CD4-positive, alpha-beta T cell treated with Interleukin-1 beta for 1 hour (primary cell): ENCODE data around the gene AGA.
A peak's percentile ranks its signal among the peaks of the same experiment; 100 is the strongest.

Source experiments
- DNase-seq, 2 donors: peaks; one replicate each; pipeline ENCODE4 v3.0.0-alpha.2; 2020 to 2022

AGA gene

GRCh38 chr4:177441803-177442622, at the start of gene AGA:
Gene AGA (minus strand): TSS chr4:177442437. CDS start chr4:177442375, 62 bp downstream.
- DNase-seq: peak; percentile 94

- DNase-seq: no peak
These were observed 49.8 kb upstream of the AGA start for GRCh38 chr4:177492022-177492421.

GRCh38 chr4:177490769-177491168, 48.5 kb upstream of the AGA start:
- DNase-seq: no peak

- DNase-seq: no peak
These were observed 47.4 kb upstream of the AGA start for GRCh38 chr4:177489471-177490246.

- DNase-seq: no peak
These were observed 45.7 kb upstream of the AGA start for GRCh38 chr4:177487977-177488376.

DNA sequence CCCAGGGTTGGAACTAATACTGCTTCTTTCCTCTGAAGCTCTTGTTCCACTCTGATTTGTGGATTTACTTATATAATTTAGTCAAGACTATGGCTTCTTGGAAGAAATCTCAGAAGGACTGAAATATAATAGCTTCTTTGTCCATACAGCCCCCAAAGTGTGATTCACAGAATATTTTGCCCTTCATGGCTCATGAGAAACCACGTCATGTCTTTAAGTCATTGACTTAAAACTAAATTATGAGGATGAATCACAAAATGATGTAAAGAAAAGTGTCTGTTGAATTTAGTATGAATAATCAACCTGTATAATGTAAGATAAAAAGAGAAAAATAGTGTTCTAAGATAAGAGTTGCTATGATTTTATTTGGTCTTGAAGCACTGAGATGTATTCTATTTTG, 43.3 kb upstream of the AGA start:
- DNase-seq: no peak

DNA sequence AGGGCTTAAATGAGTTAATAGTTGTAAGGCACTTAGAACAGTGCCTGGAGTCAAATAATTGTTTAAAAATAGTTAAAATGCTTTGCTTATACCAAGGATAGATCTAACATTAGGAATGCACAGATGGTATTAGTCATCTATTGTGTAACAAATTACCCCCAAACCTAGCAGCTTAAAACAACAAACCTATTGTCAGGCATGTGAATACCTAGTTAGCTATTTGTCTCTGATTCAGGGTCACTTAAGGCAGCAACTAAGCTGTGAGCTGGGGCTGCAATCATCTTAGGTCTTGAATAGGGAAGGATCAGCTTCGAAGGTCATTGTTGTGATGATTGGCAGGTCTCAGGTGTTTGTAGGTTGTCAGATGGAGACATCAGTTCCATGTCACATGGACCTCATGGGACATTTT, 42.4 kb upstream of the AGA start:
- no peak for DNase-seq

DNA sequence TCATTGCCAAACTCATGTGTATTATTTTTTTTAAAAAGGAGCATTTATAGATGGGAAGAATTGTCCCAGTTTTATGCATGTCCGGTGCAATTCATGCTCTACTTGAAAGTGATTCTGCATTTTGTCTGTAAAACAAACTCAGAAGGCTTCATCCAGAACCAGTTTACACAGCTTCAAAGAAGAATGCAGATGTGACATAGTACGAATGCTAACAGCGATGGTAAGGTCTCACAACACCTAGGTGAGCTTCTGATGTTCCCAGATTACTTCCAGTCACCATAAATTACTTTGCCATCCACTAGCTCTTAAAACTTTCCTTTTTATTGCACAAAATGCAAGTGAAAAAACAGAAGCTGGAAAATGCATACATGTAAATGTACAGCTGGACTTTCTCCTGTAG, 41.5 kb upstream of the AGA start:
- DNase-seq: no peak

- no peak for DNase-seq
These were observed 41.0 kb upstream of the AGA start for GRCh38 chr4:177483271-177483670.

GRCh38 chr4:177482367-177482766, 40.1 kb upstream of the AGA start:
- DNase-seq: no peak

- no peak for DNase-seq
These were observed 38.6 kb upstream of the AGA start for GRCh38 chr4:177480795-177481194.

DNA sequence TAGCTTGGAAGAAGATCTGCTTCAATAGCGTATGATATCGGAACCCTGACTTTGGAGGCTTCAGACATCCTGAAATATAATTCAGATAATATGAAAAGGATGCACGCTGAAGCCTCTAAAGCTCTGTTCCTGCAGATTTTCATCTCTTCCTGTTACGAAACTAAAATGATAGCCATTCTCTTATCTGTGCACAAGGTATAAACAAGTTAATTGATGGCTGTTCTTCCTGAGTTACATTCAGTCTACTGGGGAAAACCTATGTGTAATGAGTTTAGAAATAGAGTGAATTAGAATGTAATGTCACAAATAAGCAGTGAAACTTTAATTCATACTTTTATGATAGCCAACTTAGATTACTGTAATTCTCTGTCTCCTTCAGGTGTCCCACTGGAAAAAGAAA, 36.8 kb upstream of the AGA start:
- DNase-seq: no peak

- no peak for DNase-seq
These were observed 36.3 kb upstream of the AGA start for GRCh38 chr4:177478496-177478895.

- no peak for DNase-seq
These were observed 31.8 kb upstream of the AGA start for GRCh38 chr4:177473991-177474390.

DNA sequence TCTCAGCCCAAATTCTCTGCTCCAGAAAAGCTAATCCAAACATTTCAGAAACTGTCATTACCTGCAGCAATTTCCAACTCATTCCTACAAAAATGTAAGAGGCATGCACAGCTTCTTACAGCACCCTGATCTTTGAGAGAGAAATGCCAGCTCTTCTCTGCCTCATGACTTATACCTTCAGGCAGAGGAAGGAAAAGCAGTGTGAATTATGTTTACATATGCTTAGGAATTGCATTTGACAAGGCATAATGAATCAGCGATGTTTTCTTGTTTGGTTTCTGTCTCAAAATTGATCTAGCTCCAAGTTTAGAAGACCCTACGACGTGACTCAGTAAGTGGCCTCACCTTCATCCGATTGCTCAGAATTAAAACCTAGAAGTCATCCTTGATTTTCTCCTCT, 21.8 kb upstream of the AGA start:
- no peak for DNase-seq

- DNase-seq: no peak
These were observed 19.4 kb upstream of the AGA start for GRCh38 chr4:177461606-177462005.

GRCh38 chr4:177460460-177460859, 18.2 kb upstream of the AGA start:
- no peak for DNase-seq

- DNase-seq: no peak
These were observed 13.3 kb upstream of the AGA start for GRCh38 chr4:177455561-177455970.

- DNase-seq: no peak
These were observed 10.9 kb upstream of the AGA start for GRCh38 chr4:177453116-177453515.

- DNase-seq: no peak
These were observed 8.9 kb upstream of the AGA start for GRCh38 chr4:177451108-177451500.

DNA sequence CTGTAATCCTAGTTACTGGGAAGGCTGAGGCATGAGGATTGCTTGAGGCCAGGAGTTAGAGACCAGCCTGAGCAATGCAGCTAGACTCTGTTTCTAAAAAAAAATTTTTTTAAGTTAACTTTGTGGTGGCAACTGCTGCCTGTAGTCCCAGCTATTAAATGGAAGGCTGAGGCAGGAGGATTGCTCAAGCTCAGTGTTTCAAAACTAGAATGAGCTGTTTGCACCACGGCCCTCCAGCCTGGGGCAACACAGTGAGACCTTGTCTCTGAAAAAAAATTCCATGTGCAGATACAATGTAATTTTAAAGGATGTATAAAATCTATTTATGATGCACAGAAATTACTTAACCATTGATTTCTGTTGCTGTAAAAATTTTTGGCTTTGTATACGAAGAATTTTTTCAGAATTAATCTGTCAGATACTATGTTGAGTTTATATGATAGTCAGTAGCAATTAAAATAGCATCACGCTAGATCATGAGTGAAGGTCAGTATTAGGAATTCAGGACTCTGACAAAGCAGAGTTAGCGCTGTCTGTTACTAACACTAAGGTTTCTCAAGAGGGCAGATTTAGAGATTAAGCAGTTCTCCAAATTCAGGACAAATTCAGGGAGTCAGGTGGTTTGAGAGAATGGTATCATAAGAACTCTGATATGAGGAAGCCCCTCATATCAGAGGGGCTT, 8.3 kb upstream of the AGA start:
- DNase-seq: no peak

DNA sequence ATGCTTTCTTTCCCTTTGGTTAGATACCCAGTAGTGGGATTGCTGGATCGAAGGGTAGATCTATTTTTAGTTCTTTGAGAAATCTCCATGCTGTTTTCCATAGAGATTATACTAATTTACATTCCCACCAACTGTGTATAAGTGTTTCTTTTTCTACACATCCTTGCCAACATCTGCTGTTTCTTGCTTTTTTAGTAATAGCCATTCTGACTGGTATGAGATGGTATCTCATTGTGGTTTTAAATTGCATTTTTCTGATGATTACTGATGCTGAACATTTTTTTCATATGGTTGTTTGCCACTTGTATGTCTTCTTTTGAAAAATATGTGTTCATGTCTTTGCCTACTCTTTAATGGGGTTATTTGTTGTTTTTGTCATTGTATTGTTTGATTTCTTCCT, 6.6 kb upstream of the AGA start:
- DNase-seq: no peak

GRCh38 chr4:177447417-177448004, 5.3 kb upstream of the AGA start:
- no peak for DNase-seq
